Activated CD4-positive, alpha-beta T cell treated with anti-CD3 and anti-CD28 coated beads, Interleukin-2, Interleukin-4, amounts not matched to agents 100 ng/mL and 50 ng/mL, durations not matched to agents 16 hours and 8 hours (primary cell): ENCODE data around the gene PPP1R13B.
"Not testable (repeated sequence)": the region's sequence is repeated elsewhere in the genome, so short reads cannot be mapped to it uniquely, and the experiment has no call there.

Experiments used
- DNase-seq: peaks from one replicate; pipeline ENCODE4 v3.0.0-alpha.2; 2020; ENCODE audit warnings: low spot score

The PPP1R13B gene

GRCh38 chr14:103834956-103835355 lies 12.4 kb downstream of the PPP1R13B start:
- DNase-seq: no peak

- no peak for DNase-seq
These were observed 13.7 kb downstream of the PPP1R13B start for GRCh38 chr14:103833711-103834110.

- no peak for DNase-seq
These were observed 15.3 kb downstream of the PPP1R13B start for GRCh38 chr14:103832046-103832445.

- DNase-seq: no peak
These were observed 16.7 kb downstream of the PPP1R13B start for GRCh38 chr14:103830511-103831270.

- no peak for DNase-seq
These were observed 18.9 kb downstream of the PPP1R13B start for GRCh38 chr14:103828315-103828967.

- no peak for DNase-seq
These were observed 22.3 kb downstream of the PPP1R13B start for GRCh38 chr14:103825101-103825500.

GRCh38 chr14:103820908-103821307 lies 26.5 kb downstream of the PPP1R13B start:
- DNase-seq: no peak

GRCh38 chr14:103820382-103820781 lies 27.0 kb downstream of the PPP1R13B start:
- DNase-seq: no peak

GRCh38 chr14:103819503-103820307 lies 27.7 kb downstream of the PPP1R13B start:
- DNase-seq: no peak

- no peak for DNase-seq
These were observed 28.5 kb downstream of the PPP1R13B start for GRCh38 chr14:103818870-103819269.

GRCh38 chr14:103818422-103818821 lies 29.0 kb downstream of the PPP1R13B start:
- no peak for DNase-seq

GRCh38 chr14:103817595-103817994 lies 29.8 kb downstream of the PPP1R13B start:
- DNase-seq: no peak

GRCh38 chr14:103816991-103817390 lies 30.4 kb downstream of the PPP1R13B start:
- DNase-seq: no peak

- no peak for DNase-seq
These were observed 32.1 kb downstream of the PPP1R13B start for GRCh38 chr14:103815253-103815652.

- no peak for DNase-seq
These were observed 36.2 kb downstream of the PPP1R13B start for GRCh38 chr14:103811189-103811588.

GRCh38 chr14:103808403-103809001 lies 38.9 kb downstream of the PPP1R13B start:
- peak; percentile 68 for DNase-seq

- DNase-seq: peak; percentile 14
These were observed 40.6 kb downstream of the PPP1R13B start for GRCh38 chr14:103806805-103807204.

GRCh38 chr14:103805708-103806107 lies 41.7 kb downstream of the PPP1R13B start:
- no peak for DNase-seq

- DNase-seq: no peak
These were observed 43.7 kb downstream of the PPP1R13B start for GRCh38 chr14:103803661-103804060.

GRCh38 chr14:103802356-103802755 lies 45.0 kb downstream of the PPP1R13B start:
- no peak for DNase-seq

- DNase-seq: no peak
These were observed 45.9 kb downstream of the PPP1R13B start for GRCh38 chr14:103801459-103801858.

- DNase-seq: not testable (repeated sequence)
These were observed 54.2 kb downstream of the PPP1R13B start for GRCh38 chr14:103793192-103793591.
